ENCODE measurements around the gene SUPT3H. TPM values are rescaled to one million over a fixed set of nuclear protein-coding genes. Genes with fewer than 3 reads are reported as not detected.
"Not testable (repeated sequence)": the region's sequence is repeated elsewhere in the genome, so short reads cannot be mapped to it uniquely, and the experiment has no call there.

The SUPT3H gene
- total RNA-seq, 1 experiment from 2014 or later = 12.7 TPM

DNA sequence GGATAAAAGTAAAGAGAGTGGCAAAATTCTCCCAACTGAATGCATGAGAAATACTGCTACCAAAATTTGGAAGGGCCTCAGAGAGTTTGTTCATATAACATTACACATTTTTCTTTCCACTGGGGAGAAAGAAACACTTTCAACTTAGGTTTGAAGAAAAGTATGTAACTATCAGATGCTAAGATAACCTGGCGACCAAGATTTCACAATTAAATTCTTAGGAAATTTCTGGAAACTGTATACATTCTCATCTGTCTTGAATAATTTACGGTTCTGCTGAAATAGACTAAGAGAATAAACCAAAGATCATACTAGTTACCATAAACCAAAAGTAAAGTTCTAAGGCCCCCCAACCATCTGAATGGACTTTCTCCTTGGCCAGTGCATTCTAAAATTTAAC is 462.6 kb downstream of the SUPT3H start:
- H3K4me1 Mint-ChIP-seq (ENCODE audit: insufficient read depth, unreplicated experiment) = no peaks in the 10 kb centered on the region
- H3K27ac Mint-ChIP-seq (ENCODE audit: low read depth, unreplicated experiment) = no peak overlapping the region
- ChIA-PET POLR2A (no interaction called here), CTCF (no interaction called here)
- TF ChIP-seq, protein P1, sequence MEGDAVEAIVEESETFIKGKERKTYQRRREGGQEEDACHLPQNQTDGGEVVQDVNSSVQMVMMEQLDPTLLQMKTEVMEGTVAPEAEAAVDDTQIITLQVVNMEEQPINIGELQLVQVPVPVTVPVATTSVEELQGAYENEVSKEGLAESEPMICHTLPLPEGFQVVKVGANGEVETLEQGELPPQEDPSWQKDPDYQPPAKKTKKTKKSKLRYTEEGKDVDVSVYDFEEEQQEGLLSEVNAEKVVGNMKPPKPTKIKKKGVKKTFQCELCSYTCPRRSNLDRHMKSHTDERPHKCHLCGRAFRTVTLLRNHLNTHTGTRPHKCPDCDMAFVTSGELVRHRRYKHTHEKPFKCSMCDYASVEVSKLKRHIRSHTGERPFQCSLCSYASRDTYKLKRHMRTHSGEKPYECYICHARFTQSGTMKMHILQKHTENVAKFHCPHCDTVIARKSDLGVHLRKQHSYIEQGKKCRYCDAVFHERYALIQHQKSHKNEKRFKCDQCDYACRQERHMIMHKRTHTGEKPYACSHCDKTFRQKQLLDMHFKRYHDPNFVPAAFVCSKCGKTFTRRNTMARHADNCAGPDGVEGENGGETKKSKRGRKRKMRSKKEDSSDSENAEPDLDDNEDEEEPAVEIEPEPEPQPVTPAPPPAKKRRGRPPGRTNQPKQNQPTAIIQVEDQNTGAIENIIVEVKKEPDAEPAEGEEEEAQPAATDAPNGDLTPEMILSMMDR (IDR thresholded peaks at IDR 0.05; ENCODE audit: unreplicated experiment) = no peak
- H3K36me3 Mint-ChIP-seq (ENCODE audit: insufficient read depth, unreplicated experiment) = no peaks in the 10 kb centered on the region
- intact Hi-C loops (cut with micrococcal nuclease) = no loop called here
- no peaks in the 10 kb centered on the region for H3K27me3 Mint-ChIP-seq (ENCODE audit: insufficient read depth, unreplicated experiment)
- H3K9me3 Mint-ChIP-seq (ENCODE audit: unreplicated experiment) = no peaks in the 10 kb centered on the region
- no peak for DNase-seq (ENCODE audit: unreplicated experiment)
- H3K4me3 Mint-ChIP-seq (ENCODE audit: unreplicated experiment) = no peak overlapping the region
- no TSS peak for BruUV-seq (replicated peaks)

DNA sequence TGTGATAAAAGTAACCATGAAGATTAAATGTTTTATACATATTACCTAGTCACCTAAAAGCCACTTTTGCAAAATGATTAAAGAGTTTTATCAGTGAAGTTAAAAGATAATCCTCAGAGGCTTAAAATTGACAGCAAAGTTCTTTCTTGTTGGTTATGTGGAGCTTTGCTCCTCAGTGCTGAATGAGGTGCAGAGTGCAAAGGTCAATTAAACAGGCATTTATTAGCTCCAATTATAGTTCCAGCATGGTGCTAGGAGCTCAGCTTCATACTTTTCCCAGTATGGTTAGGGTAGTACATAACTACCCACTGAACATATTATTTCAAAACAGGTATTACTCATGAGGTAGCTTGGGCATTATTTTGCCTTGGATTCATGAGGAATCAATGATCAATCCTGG is 463.6 kb downstream of the SUPT3H start:
- BruUV-seq (replicated peaks) = no TSS peak
- POLR2A ChIA-PET = interaction anchor here (1.0 kb wide), 1 partner anchor 131 kb away, joined by 3 read pairs; no protein-coding TSS in a partner anchor

DNA sequence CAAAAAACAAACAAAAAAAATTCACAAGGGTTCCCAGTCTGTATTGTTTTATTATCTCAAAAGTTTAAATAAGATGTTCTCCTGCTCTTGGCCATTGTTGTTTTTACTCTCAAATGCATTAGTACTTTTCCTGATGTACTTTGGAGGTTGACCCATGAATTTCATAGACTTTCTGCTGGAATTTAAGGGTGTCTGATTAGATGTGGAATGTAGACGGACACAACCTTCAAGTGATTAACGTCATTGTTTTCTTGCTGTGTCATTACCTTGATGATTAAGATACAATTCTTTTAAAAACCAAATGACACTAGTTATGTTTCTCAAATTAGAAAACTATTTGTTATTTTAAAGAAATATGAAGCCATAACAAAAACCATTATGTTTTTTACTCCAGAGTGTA is 471.0 kb downstream of the SUPT3H start:
- no peaks in the 10 kb centered on the region for H3K4me1 Mint-ChIP-seq (ENCODE audit: insufficient read depth, unreplicated experiment)
- H3K9me3 Mint-ChIP-seq (ENCODE audit: unreplicated experiment) = no peaks in the 10 kb centered on the region
- DNase-seq (ENCODE audit: unreplicated experiment) = no peak
- H3K27me3 Mint-ChIP-seq (ENCODE audit: insufficient read depth, unreplicated experiment) = no peaks in the 10 kb centered on the region
- TF ChIP-seq, protein P1 (IDR thresholded peaks at IDR 0.05; ENCODE audit: unreplicated experiment) = no peak
- intact Hi-C loops (cut with micrococcal nuclease) = no loop called here
- no peaks in the 10 kb centered on the region for H3K36me3 Mint-ChIP-seq (ENCODE audit: insufficient read depth, unreplicated experiment)
- H3K4me3 Mint-ChIP-seq (ENCODE audit: unreplicated experiment) = no peak overlapping the region
- CTCF ChIA-PET = no interaction called here
- no TSS peak for BruUV-seq (replicated peaks)
- POLR2A ChIA-PET = no interaction called here
- no peak overlapping the region for H3K27ac Mint-ChIP-seq (ENCODE audit: low read depth, unreplicated experiment)

More for the DNA sequence above, 463.6 kb downstream of the SUPT3H start:
- Mint-ChIP-seq H3K4me1 (ENCODE audit: insufficient read depth, unreplicated experiment) (no peaks in the 10 kb centered on the region), H3K27me3 (ENCODE audit: insufficient read depth, unreplicated experiment) (no peaks in the 10 kb centered on the region), H3K9me3 (ENCODE audit: unreplicated experiment) (no peaks in the 10 kb centered on the region), H3K27ac (ENCODE audit: low read depth, unreplicated experiment) (no peak overlapping the region), H3K4me3 (ENCODE audit: unreplicated experiment) (no peak overlapping the region), H3K36me3 (ENCODE audit: insufficient read depth, unreplicated experiment) (no peaks in the 10 kb centered on the region)
- intact Hi-C loops (cut with micrococcal nuclease) = no loop called here
- CTCF ChIA-PET = no interaction called here
- no peak for DNase-seq (ENCODE audit: unreplicated experiment)
- TF ChIP-seq, protein P1 (IDR thresholded peaks at IDR 0.05; ENCODE audit: unreplicated experiment) = no peak

DNA sequence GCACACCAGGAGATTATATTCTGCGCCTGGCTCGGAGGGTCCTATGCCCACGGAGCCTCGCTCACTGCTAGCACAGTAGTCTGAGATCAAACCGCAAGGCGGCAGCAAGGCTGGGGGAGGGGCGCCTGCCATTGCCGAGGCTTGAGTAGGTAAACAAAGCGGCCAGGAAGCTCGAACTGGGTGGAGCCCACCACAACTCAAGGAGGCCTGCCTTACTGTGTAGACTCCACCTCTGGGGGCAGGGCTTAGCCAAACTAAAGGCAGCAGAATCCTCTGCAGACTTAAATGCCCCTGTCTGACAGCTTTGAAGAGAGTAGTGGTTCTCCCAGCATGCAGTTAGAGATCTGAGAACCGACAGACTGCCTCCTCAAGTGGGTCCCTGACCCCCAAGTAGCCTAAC is 477.4 kb downstream of the SUPT3H start:
- H3K27me3 Mint-ChIP-seq (ENCODE audit: insufficient read depth, unreplicated experiment); H3K27ac Mint-ChIP-seq (ENCODE audit: low read depth, unreplicated experiment); BruUV-seq (replicated peaks); H3K4me3 Mint-ChIP-seq (ENCODE audit: unreplicated experiment); CTCF ChIA-PET; H3K36me3 Mint-ChIP-seq (ENCODE audit: insufficient read depth, unreplicated experiment); DNase-seq (ENCODE audit: unreplicated experiment); POLR2A ChIA-PET; H3K9me3 Mint-ChIP-seq (ENCODE audit: unreplicated experiment); H3K4me1 Mint-ChIP-seq (ENCODE audit: insufficient read depth, unreplicated experiment); intact Hi-C loops (cut with micrococcal nuclease): not testable (repeated sequence)

DNA sequence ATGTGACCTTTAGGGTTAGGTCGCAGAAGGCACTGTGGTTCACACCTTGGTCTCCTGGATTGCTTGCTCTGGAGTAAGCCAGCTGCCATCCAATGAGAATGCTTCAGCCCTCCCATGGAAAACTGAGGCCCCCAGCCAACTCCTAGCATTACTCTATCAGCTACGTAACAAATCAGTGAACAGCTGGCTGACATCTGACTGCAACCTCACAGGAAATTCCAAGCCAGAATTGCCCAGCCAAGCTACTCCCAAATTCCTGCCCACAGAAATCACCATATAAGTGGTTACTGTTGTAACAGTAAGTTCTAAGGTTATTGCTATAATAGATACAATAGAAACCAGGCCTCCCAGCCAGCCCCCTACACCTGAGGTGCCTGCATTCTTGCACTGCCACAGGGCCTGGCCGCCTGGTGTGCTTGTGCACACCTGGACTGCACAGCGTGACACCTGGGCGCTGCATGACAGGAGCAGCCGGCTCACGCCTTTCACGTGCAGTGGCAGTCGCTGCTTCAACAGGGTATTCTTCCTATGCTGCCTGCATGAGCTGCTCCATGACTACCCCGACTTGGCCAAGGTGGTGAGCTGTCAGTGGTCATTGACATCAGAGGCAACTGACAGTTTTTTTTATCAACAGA is 479.3 kb downstream of the SUPT3H start:
- Mint-ChIP-seq H3K27ac (ENCODE audit: low read depth, unreplicated experiment) (no peak overlapping the region), H3K27me3 (ENCODE audit: insufficient read depth, unreplicated experiment) (no peaks in the 10 kb centered on the region), H3K4me3 (ENCODE audit: unreplicated experiment) (no peak overlapping the region), H3K4me1 (ENCODE audit: insufficient read depth, unreplicated experiment) (no peaks in the 10 kb centered on the region), H3K36me3 (ENCODE audit: insufficient read depth, unreplicated experiment) (no peaks in the 10 kb centered on the region), H3K9me3 (ENCODE audit: unreplicated experiment) (no peaks in the 10 kb centered on the region)
- CTCF ChIA-PET = interaction anchor here (0.6 kb wide), 1 partner anchor 30 kb away, joined by 5 read pairs; no protein-coding TSS in a partner anchor
- BruUV-seq (replicated peaks) = no TSS peak
- intact Hi-C loops (cut with micrococcal nuclease) = no loop called here
- DNase-seq (ENCODE audit: unreplicated experiment) = no peak
- POLR2A ChIA-PET = no interaction called here
- TF ChIP-seq, protein P1 (IDR thresholded peaks at IDR 0.05; ENCODE audit: unreplicated experiment) = no peak

Measured in MCF 10A (cell line).